Gastroesophageal sphincter (tissue), 4 donors: Measurements from ENCODE around the gene PCNT. TPM values are rescaled to one million over a fixed set of nuclear protein-coding genes. Genes with fewer than 3 reads are reported as not detected.

Source experiments
- ATAC-seq: fragments of 150-250 bp; one replicate; pipeline ENCODE4 v1.9.1; 2016; ENCODE audit warnings: mild to moderate bottlenecking, moderate library complexity
- H3K27ac ChIP-seq, 4 donors: fragments of 200-600 bp; sonication (generic) in 3 of 4; 1 replicate in 3 of 4; 2 replicates in 1 of 4; pipeline ENCODE4 v1.5.1; 2016 to 2019
- H3K27me3 ChIP-seq: fragments of 200-600 bp; sonication (generic); one replicate; pipeline ENCODE4 v1.5.1; 2019
- H3K36me3 ChIP-seq, 2 donors: fragments of 200-600 bp; sonication (generic); one replicate each; pipeline ENCODE4 v1.5.1; 2019; ENCODE audit warnings: control low read depth in 1 of 2
- H3K4me1 ChIP-seq, 3 donors: fragments of 200-600 bp; sonication (generic); 1 replicate in 2 of 3; 2 replicates in 1 of 3; pipeline ENCODE4 v1.5.1; 2016 to 2019; ENCODE audit warnings: control low read depth in 2 of 3
- H3K4me3 ChIP-seq, 2 donors: fragments of 200-600 bp; sonication (generic); one replicate each; pipeline ENCODE4 v1.5.1; 2019; ENCODE audit warnings: mild to moderate bottlenecking in 1 of 2, moderate library complexity in 1 of 2
- H3K9me3 ChIP-seq, 3 donors: fragments of 200-600 bp; sonication (generic); one replicate each; pipeline ENCODE4 v1.5.1; 2017 to 2019; ENCODE audit warnings: control low read depth in 2 of 3
- CTCF ChIP-seq, 4 experiments: fragments of 200-600 bp in 2 of 4; fragments of 450-650 bp in 2 of 4; sonication (generic) in 1 of 4; IDR thresholded peaks; one replicate each; pipeline ENCODE4 v1.5.1; 2017 to 2019; ENCODE audit warnings: antibody characterized with exemption in 4 of 4, mild to moderate bottlenecking in 2 of 4, moderate library complexity in 2 of 4
- EP300 ChIP-seq: sonication (generic); formaldehyde crosslinking; IDR thresholded peaks from one replicate; pipeline ENCODE4 v1.6.1; 2017; ENCODE audit warnings: antibody characterized with exemption, mild to moderate bottlenecking
- POLR2A ChIP-seq, 2 donors: fragments of 450-650 bp; IDR thresholded peaks; one replicate each; pipeline ENCODE4 v1.6.1; 2017; ENCODE audit warnings: antibody characterized with exemption in 2 of 2, mild to moderate bottlenecking in 2 of 2, moderate library complexity in 1 of 2
- POLR2AphosphoS5 ChIP-seq: sonication (generic); formaldehyde crosslinking; IDR thresholded peaks from one replicate; pipeline ENCODE4 v1.6.1; 2017; ENCODE audit warnings: antibody characterized with exemption
- WGBS, 2 donors: methylation state at CpG; one replicate each; pipeline ENCODE4 v1.1.5; 2018; ENCODE audit warnings: low coverage in 1 of 2; 5-methylcytosine and 5-hydroxymethylcytosine counted together
- total RNA-seq, 4 donors: library from RNA; depleted of rRNA; stranded (reverse); fragments of >200 nt; gene quantifications; one replicate each; pipeline ENCODE4 v1.1.0, GENCODE V29; 2016

The PCNT gene
- total RNA-seq, 4 donors from 2014 or later = 24.3 to 31.1 (median 27.3) TPM

GRCh38 chr21:46324390-46325072 lies 575 bp downstream of the PCNT start:
- peaks cover 0 to 25% of the 10 kb centered on the region in 2 donors for H3K36me3 ChIP-seq
- H3K9me3 ChIP-seq = no peaks in the 10 kb centered on the region
- H3K27ac ChIP-seq = peak overlapping the region; percentile 93 to 100 (median 99)
- ATAC-seq = peak; percentile 91
- H3K27me3 ChIP-seq = no peaks in the 10 kb centered on the region
- peak overlapping the region; percentile 77 to 82 for H3K4me3 ChIP-seq
- no peak for TF ChIP-seq POLR2AphosphoS5
- TF ChIP-seq POLR2A (IDR thresholded peaks at IDR 0.05) = peak; percentile 27 to 46
- no peak for TF ChIP-seq EP300
- TF ChIP-seq CTCF (IDR thresholded peaks at IDR 0.05) = peak in 2 of 4 experiments; percentile 24 to 50
- WGBS, 2 donors = no CpG with 5 or more reads among the region's 98 CpGs
- H3K4me1 ChIP-seq = peaks cover 0 to 31% (median 16%) of the 10 kb centered on the region in 3 donors

DNA sequence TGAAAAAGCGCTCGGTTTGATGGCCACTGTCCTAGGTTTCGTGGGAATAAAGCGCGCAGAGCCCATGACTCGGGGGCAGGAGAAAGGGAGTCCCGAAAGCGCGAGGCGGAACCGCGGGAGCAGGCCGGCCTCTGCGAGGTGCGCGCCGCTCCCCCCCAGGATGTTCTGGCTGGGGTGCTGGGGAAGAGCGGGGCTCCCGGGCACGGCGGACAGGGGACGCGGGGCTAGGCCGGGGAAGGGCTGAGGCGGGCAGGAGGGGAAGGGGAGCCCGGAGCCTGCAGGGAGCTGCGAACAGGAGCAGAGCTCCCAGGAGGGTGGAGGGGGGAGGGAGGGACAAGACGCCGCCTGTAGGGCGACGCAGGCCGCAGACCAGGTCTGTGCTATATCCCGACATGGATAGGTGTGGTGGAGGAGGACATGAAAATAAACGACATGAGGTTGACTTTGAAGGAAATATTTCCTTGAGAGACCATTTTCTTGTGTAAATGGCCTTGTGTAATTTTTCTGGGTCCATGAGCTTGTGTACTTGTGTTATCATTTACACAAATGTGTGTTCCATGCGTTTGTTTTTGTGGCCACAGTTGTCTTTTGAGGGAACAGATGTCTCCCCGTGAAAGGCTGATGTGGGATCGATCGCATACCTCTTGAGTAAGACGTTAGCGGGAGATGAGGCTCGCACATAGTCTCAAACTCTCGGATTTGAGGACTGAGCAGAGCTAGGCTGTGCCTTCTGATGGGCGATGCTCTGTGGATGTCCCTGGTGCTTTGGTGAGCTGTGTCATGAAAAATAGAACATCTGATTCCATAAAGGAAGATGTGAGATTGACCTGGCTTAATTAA lies 1.3 kb downstream of the PCNT start:
- no peak for ATAC-seq
- Histone ChIP-seq H3K4me1 (peaks cover 0 to 31% (median 16%) of the 10 kb centered on the region in 3 donors), H3K36me3 (peaks cover 0 to 32% of the 10 kb centered on the region in 2 donors), H3K9me3 (no peaks in the 10 kb centered on the region), H3K27me3 (no peaks in the 10 kb centered on the region), H3K27ac (peak overlapping the region; percentile 32 to 100 (median 99)), H3K4me3 (peak overlapping the region; percentile 77 to 82)
- TF ChIP-seq CTCF (IDR thresholded peaks at IDR 0.05) = peak in 2 of 4 experiments; percentile 11 to 51
- no peak for TF ChIP-seq EP300
- WGBS, 2 donors = 0 to 17% methylated on average over 8 to 12 of the region's 43 CpGs

DNA sequence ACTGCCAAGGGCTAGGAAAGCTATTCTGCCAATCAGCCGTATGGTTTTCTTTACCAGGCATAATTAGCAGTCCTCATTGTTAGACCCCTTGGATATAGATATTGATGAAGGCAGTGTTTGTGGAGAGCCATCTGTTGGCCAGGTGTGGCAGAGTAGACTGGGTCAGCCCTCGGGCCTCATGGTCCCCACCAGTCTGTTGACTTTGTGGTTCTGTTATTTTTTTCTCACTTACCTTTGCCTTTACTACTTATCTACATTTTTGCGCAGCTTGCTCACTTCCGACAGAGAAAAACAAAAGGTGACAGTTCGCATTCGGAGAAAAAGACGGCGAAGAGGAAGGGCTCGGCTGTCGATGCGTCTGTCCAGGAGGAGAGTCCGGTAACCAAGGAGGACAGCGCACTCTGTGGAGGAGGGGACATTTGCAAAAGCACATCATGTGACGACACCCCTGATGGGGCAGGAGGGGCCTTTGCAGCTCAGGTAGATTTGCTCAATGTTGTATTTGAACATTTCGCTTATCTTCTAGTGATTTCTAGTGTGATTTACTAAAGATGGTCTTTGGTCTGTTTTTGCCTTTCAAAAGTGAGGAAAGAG lies 2.3 kb downstream of the PCNT start:
- no peak for ATAC-seq
- 74 to 83% methylated on average over 4 to 10 of the region's 15 CpGs for WGBS, 2 donors
- no peak for TF ChIP-seq POLR2AphosphoS5
- TF ChIP-seq POLR2A (IDR thresholded peaks at IDR 0.05) = no peak
- no peak for TF ChIP-seq CTCF (IDR thresholded peaks at IDR 0.05)
- no peak for TF ChIP-seq EP300
- Histone ChIP-seq H3K36me3 (peaks cover 0 to 35% of the 10 kb centered on the region in 2 donors), H3K27ac (peak overlapping the region in 2 of 4 donors; percentile 14 to 99), H3K4me3 (no peak overlapping the region), H3K27me3 (no peaks in the 10 kb centered on the region), H3K4me1 (peaks cover 0 to 31% (median 16%) of the 10 kb centered on the region in 3 donors), H3K9me3 (no peaks in the 10 kb centered on the region)

DNA sequence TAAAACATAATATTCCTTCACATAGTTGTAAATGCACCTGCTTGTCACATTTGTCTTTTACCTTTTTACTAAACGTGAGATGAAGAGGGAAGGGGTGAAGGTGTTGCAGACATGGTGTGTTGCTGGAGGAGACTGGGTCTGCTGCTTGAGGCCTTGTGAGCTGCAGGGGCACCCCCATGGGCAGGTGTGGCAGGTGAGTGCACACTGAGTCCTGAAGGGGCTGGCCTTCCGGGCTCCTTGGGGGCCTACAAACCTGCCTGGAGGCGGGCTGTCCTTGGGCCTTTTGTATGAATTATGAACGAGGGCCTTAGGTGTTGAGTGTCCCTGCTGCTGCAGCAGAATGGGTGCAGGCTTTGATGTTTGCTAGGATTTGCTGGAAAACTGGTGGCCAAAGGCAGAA lies 3.8 kb downstream of the PCNT start:
- no peak for ATAC-seq
- peaks cover 0 to 23% (median 10%) of the 10 kb centered on the region in 3 donors for H3K4me1 ChIP-seq
- WGBS, 2 donors = 83% methylated on average over 1 of the region's 4 CpGs; no CpG with 5 or more reads in 1 of the 2 donors

More for the DNA sequence above, 3.8 kb downstream of the PCNT start:
- H3K27ac ChIP-seq = no peak overlapping the region
- peaks cover 0 to 48% of the 10 kb centered on the region in 2 donors for H3K36me3 ChIP-seq
- no peaks in the 10 kb centered on the region for H3K27me3 ChIP-seq
- no peak overlapping the region for H3K4me3 ChIP-seq
- TF ChIP-seq POLR2AphosphoS5 (no peak), CTCF (IDR thresholded peaks at IDR 0.05) (no peak), POLR2A (IDR thresholded peaks at IDR 0.05) (no peak), EP300 (no peak)
- H3K9me3 ChIP-seq = no peaks in the 10 kb centered on the region
